Upper lobe of left lung (tissue), 6 donors: ENCODE data around the gene ARHGEF17. TPM values are rescaled to one million over a fixed set of nuclear protein-coding genes. Genes with fewer than 3 reads are reported as not detected.

ENCODE experiments used
- ATAC-seq, 2 donors: fragments of 200-7000 bp; cut with Tn5 transposase; one replicate each; pipeline ENCODE4 v1.9.1; 2022; ENCODE audit warnings: mild to moderate bottlenecking in 2 of 2, moderate library complexity in 2 of 2; ENCODE audit not compliant: low FRiP score in 2 of 2
- DNase-seq, 2 donors: peaks; one replicate each; pipeline ENCODE4 v3.0.0-alpha.2; 2019 to 2020
- H3K27ac ChIP-seq, 4 donors: fragments of 200-600 bp; sonication (generic); one replicate each; pipeline ENCODE4 v1.5.1; 2016 to 2019
- H3K27me3 ChIP-seq, 4 donors: fragments of 200-600 bp; sonication (generic); one replicate each; pipeline ENCODE4 v1.5.1; 2017 to 2019
- H3K36me3 ChIP-seq, 4 donors: fragments of 200-600 bp; sonication (generic); one replicate each; pipeline ENCODE4 v1.5.1; 2016 to 2019
- H3K4me1 ChIP-seq, 4 donors: fragments of 200-600 bp; sonication (generic); one replicate each; pipeline ENCODE4 v1.5.1; 2018 to 2019
- H3K4me3 ChIP-seq, 4 donors: fragments of 200-600 bp; sonication (generic); one replicate each; pipeline ENCODE4 v1.5.1; 2017 to 2019; ENCODE audit warnings: mild to moderate bottlenecking in 2 of 4, moderate library complexity in 1 of 4
- H3K9me3 ChIP-seq, 4 donors: fragments of 200-600 bp; sonication (generic); one replicate each; pipeline ENCODE4 v1.5.1; 2018 to 2019
- CTCF ChIP-seq, 6 experiments: fragments of 450-650 bp in 4 of 6; fragments of 200-600 bp in 2 of 6; sonication (generic) in 2 of 6; IDR thresholded peaks; one replicate each; pipeline ENCODE4 v1.5.1; 2016 to 2019; ENCODE audit warnings: antibody characterized with exemption in 6 of 6
- EP300 ChIP-seq, 4 donors: sonication (generic); formaldehyde crosslinking; IDR thresholded peaks; one replicate each; pipeline ENCODE4 v1.5.1; 2017; ENCODE audit warnings: antibody characterized with exemption in 4 of 4, control low read depth in 2 of 4
- POLR2A ChIP-seq, 4 donors: fragments of 450-650 bp; IDR thresholded peaks; one replicate each; pipeline ENCODE4 v1.5.1; 2016 to 2017; ENCODE audit warnings: antibody characterized with exemption in 4 of 4, mild to moderate bottlenecking in 2 of 4
- POLR2AphosphoS5 ChIP-seq, 2 donors: sonication (generic); formaldehyde crosslinking; IDR thresholded peaks; one replicate each; pipeline ENCODE4 v1.5.1; 2017; ENCODE audit warnings: antibody characterized with exemption in 2 of 2
- WGBS, 2 donors: methylation state at CpG; one replicate each; pipeline ENCODE4 v1.1.5; 2017 to 2018; 5-methylcytosine and 5-hydroxymethylcytosine counted together
- total RNA-seq, 6 donors: library from RNA; depleted of rRNA in 4 of 6; stranded (reverse); fragments of >200 nt in 4 of 6; gene quantifications; one replicate each; pipeline versions ENCODE4 v1.1.0 to v1.2.1, GENCODE V29; 2016 to 2021
- donor health status: DM: no; HTN: no; CAD: no; lungs with moderate emphysema.
- donor health status: DM: no; HTN: yes; CAD: no; lungs with severe emphysema.

Gene ARHGEF17
- total RNA-seq, 6 donors from 2014 or later = 48.1 to 140 (median 65.1) TPM

- no peak for ATAC-seq
- Histone ChIP-seq H3K4me3 (no peak overlapping the region), H3K27ac (no peak overlapping the region), H3K4me1 (no peaks in the 10 kb centered on the region), H3K27me3 (no peaks in the 10 kb centered on the region), H3K36me3 (peaks cover 0 to 28% (median 12%) of the 10 kb centered on the region in 4 donors), H3K9me3 (no peaks in the 10 kb centered on the region)
- 70 to 91% methylated on average over 5 of the region's 5 CpGs for WGBS, 2 donors
- peak in 1 of 2 donors; percentile 48 for DNase-seq
- no peak for TF ChIP-seq EP300 (IDR thresholded peaks at IDR 0.05)
- no peak for TF ChIP-seq POLR2A (IDR thresholded peaks at IDR 0.05)
- TF ChIP-seq CTCF (IDR thresholded peaks at IDR 0.05) = no peak
- no peak for TF ChIP-seq POLR2AphosphoS5 (IDR thresholded peaks at IDR 0.05)
Observed at GRCh38 chr11:73404506-73405145, 96.5 kb downstream of the ARHGEF17 start.

GRCh38 chr11:73405146-73405510 is 97.1 kb downstream of the ARHGEF17 start:
- no peaks in the 10 kb centered on the region for H3K4me1 ChIP-seq
- H3K9me3 ChIP-seq = no peaks in the 10 kb centered on the region
- ATAC-seq (no peak), DNase-seq (no peak)
- TF ChIP-seq CTCF (IDR thresholded peaks at IDR 0.05) = no peak
- TF ChIP-seq EP300 (IDR thresholded peaks at IDR 0.05) = no peak
- TF ChIP-seq POLR2AphosphoS5 (IDR thresholded peaks at IDR 0.05) = no peak
- H3K36me3 ChIP-seq = peaks cover 0 to 29% (median 13%) of the 10 kb centered on the region in 4 donors
- no peak overlapping the region for H3K27ac ChIP-seq
- no peak overlapping the region for H3K4me3 ChIP-seq
- no peaks in the 10 kb centered on the region for H3K27me3 ChIP-seq
- WGBS, 2 donors = 85 to 94% methylated on average over 8 of the region's 8 CpGs

DNA sequence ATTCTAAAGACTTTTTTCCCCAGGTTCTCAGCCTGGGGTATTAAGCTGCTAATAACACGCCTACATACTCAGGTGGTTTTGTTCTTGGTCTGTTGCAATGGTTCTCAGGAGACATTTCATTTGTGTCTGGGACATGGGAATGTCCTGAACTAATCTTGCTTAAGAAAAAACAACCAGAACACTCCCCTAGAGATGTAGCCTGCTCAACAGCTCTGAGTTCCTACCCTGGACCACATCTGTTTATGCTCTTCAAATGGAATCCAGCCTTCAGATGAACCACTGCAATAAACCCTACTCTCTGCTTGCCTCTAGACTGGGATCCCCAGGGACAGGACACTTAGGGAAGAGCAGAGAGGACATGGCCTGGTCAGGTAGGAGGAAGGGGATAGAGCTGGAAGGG is 98.1 kb downstream of the ARHGEF17 start:
- no peak overlapping the region for H3K4me3 ChIP-seq
- H3K9me3 ChIP-seq = no peaks in the 10 kb centered on the region
- DNase-seq = no peak
- no peak overlapping the region for H3K27ac ChIP-seq
- H3K4me1 ChIP-seq = no peaks in the 10 kb centered on the region
- no peaks in the 10 kb centered on the region for H3K27me3 ChIP-seq
- TF ChIP-seq POLR2AphosphoS5 (IDR thresholded peaks at IDR 0.05) (no peak), EP300 (IDR thresholded peaks at IDR 0.05) (no peak), CTCF (IDR thresholded peaks at IDR 0.05) (no peak), POLR2A (IDR thresholded peaks at IDR 0.05) (no peak)
- WGBS, 2 donors = 85 to 92% methylated on average over 1 of the region's 1 CpG
- ATAC-seq = no peak
- peaks cover 0 to 34% (median 13%) of the 10 kb centered on the region in 4 donors for H3K36me3 ChIP-seq

DNA sequence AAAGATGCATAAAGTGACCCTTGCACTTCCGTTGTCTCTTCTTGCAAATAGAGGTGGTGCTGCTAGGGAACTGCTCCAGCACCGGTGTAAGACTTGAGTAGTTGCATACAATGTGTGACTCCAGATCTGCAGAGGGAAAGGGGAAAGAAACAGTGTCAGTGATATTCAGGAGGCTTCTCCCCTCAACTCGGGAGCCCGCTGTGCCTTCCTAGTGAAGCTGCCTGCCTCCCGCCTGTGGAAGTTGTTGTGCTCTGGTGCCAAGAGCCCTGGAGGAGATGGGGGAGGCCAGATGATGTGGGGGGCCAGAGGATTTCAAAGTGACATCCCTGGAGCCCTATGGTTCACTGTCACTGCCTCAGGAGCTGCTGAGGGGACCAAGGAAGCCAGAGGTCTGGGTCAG is 98.5 kb downstream of the ARHGEF17 start:
- ATAC-seq = no peak
- TF ChIP-seq POLR2AphosphoS5 (IDR thresholded peaks at IDR 0.05) (no peak), POLR2A (IDR thresholded peaks at IDR 0.05) (no peak), CTCF (IDR thresholded peaks at IDR 0.05) (no peak), EP300 (IDR thresholded peaks at IDR 0.05) (no peak)
- Histone ChIP-seq H3K9me3 (no peaks in the 10 kb centered on the region), H3K4me3 (no peak overlapping the region), H3K27ac (no peak overlapping the region), H3K4me1 (no peaks in the 10 kb centered on the region), H3K27me3 (no peaks in the 10 kb centered on the region), H3K36me3 (peaks cover 0 to 38% (median 13%) of the 10 kb centered on the region in 4 donors)
- DNase-seq = no peak
- WGBS, 2 donors = 93 to 94% methylated on average over 5 of the region's 5 CpGs

- no peak for DNase-seq
Observed at GRCh38 chr11:73409431-73409830, 101.4 kb downstream of the ARHGEF17 start.

More at GRCh38 chr11:73409431-73409830, 101.4 kb downstream of the ARHGEF17 start:
- TF ChIP-seq CTCF (IDR thresholded peaks at IDR 0.05) (no peak), POLR2A (IDR thresholded peaks at IDR 0.05) (no peak), POLR2AphosphoS5 (IDR thresholded peaks at IDR 0.05) (no peak), EP300 (IDR thresholded peaks at IDR 0.05) (no peak)
- H3K4me3 ChIP-seq = no peak overlapping the region
- H3K27ac ChIP-seq = no peak overlapping the region
- WGBS, 2 donors = 97 to 98% methylated on average over 8 of the region's 8 CpGs
- no peak for ATAC-seq
- peaks cover 0 to 38% (median 13%) of the 10 kb centered on the region in 4 donors for H3K36me3 ChIP-seq
- peaks cover 0 to 7% (median 1%) of the 10 kb centered on the region in 4 donors for H3K4me1 ChIP-seq
- no peaks in the 10 kb centered on the region for H3K9me3 ChIP-seq
- H3K27me3 ChIP-seq = no peaks in the 10 kb centered on the region
